Memory B cell (primary cell): ENCODE data around the gene AHNAK.
A peak's percentile ranks its signal among the peaks of the same experiment; 100 is the strongest.

ENCODE experiments used
- ATAC-seq: fragments of 150-1000 bp; cut with Tn5 transposase; 2 replicates; pipeline ENCODE4 v1.10.0; 2021; ENCODE audit warnings: low read depth, mild to moderate bottlenecking, moderate library complexity
- DNase-seq, 2 donors: peaks; one replicate each; pipeline ENCODE4 v3.0.0; 2022; ENCODE audit warnings: low spot score in 2 of 2
- H3K27ac Mint-ChIP-seq: one replicate; pipeline ENCODE4 v1.8.0; 2022; ENCODE audit warnings: mild to moderate bottlenecking, moderate library complexity, mixed read lengths
- H3K27me3 Mint-ChIP-seq: one replicate; pipeline ENCODE4 v1.8.0; 2022; ENCODE audit warnings: mixed read lengths
- H3K36me3 Mint-ChIP-seq: one replicate; pipeline ENCODE4 v1.8.0; 2022; ENCODE audit warnings: mild to moderate bottlenecking, mixed read lengths
- H3K4me1 Mint-ChIP-seq: one replicate; pipeline ENCODE4 v1.8.0; 2022; ENCODE audit warnings: mixed read lengths
- H3K4me3 Mint-ChIP-seq: one replicate; pipeline ENCODE4 v1.8.0; 2022; ENCODE audit warnings: mild to moderate bottlenecking, moderate library complexity, mixed read lengths
- H3K9me3 Mint-ChIP-seq: one replicate; pipeline ENCODE4 v1.8.0; 2022; ENCODE audit warnings: mixed read lengths

The AHNAK gene

GRCh38 chr11:62400281-62400680 lies 146.3 kb downstream of the AHNAK start:
- no peak for DNase-seq
- no peak overlapping the region for H3K4me3 Mint-ChIP-seq
- no peak for ATAC-seq
- H3K9me3 Mint-ChIP-seq = no peaks in the 10 kb centered on the region
- no peak overlapping the region for H3K27ac Mint-ChIP-seq
- no peaks in the 10 kb centered on the region for H3K36me3 Mint-ChIP-seq
- peaks cover 9% of the 10 kb centered on the region for H3K27me3 Mint-ChIP-seq
- peaks cover 5% of the 10 kb centered on the region for H3K4me1 Mint-ChIP-seq

- Mint-ChIP-seq H3K27me3 (peaks cover 9% of the 10 kb centered on the region), H3K4me3 (no peak overlapping the region), H3K27ac (no peak overlapping the region), H3K36me3 (no peaks in the 10 kb centered on the region), H3K4me1 (peaks cover 6% of the 10 kb centered on the region), H3K9me3 (no peaks in the 10 kb centered on the region)
- ATAC-seq (no peak), DNase-seq (no peak)
Observed at GRCh38 chr11:62399878-62400266, 146.7 kb downstream of the AHNAK start.

- Mint-ChIP-seq H3K9me3 (no peaks in the 10 kb centered on the region), H3K27me3 (peaks cover 9% of the 10 kb centered on the region), H3K36me3 (no peaks in the 10 kb centered on the region), H3K27ac (no peak overlapping the region), H3K4me3 (no peak overlapping the region), H3K4me1 (peaks cover 8% of the 10 kb centered on the region)
- no peak for ATAC-seq
- DNase-seq = no peak
Observed at GRCh38 chr11:62399172-62399877, 147.3 kb downstream of the AHNAK start.

- peaks cover 8% of the 10 kb centered on the region for H3K4me1 Mint-ChIP-seq
- H3K27ac Mint-ChIP-seq = no peak overlapping the region
- ATAC-seq (no peak), DNase-seq (no peak)
- no peaks in the 10 kb centered on the region for H3K36me3 Mint-ChIP-seq
- H3K27me3 Mint-ChIP-seq = peaks cover 9% of the 10 kb centered on the region
- no peaks in the 10 kb centered on the region for H3K9me3 Mint-ChIP-seq
- no peak overlapping the region for H3K4me3 Mint-ChIP-seq
Observed at GRCh38 chr11:62398011-62398994, 148.3 kb downstream of the AHNAK start.

GRCh38 chr11:62395885-62396551 lies 150.6 kb downstream of the AHNAK start:
- DNase-seq (no peak), ATAC-seq (no peak)
- no peak overlapping the region for H3K27ac Mint-ChIP-seq
- no peak overlapping the region for H3K4me3 Mint-ChIP-seq
- H3K27me3 Mint-ChIP-seq = peaks cover 6% of the 10 kb centered on the region
- no peaks in the 10 kb centered on the region for H3K36me3 Mint-ChIP-seq
- H3K9me3 Mint-ChIP-seq = no peaks in the 10 kb centered on the region
- H3K4me1 Mint-ChIP-seq = peaks cover 3% of the 10 kb centered on the region

GRCh38 chr11:62394825-62395538 lies 151.6 kb downstream of the AHNAK start:
- H3K27me3 Mint-ChIP-seq = peaks cover 6% of the 10 kb centered on the region
- ATAC-seq (peak; percentile 86), DNase-seq (peak; percentile 28 to 58)
- no peaks in the 10 kb centered on the region for H3K9me3 Mint-ChIP-seq
- H3K4me1 Mint-ChIP-seq = peaks cover 3% of the 10 kb centered on the region
- H3K27ac Mint-ChIP-seq = no peak overlapping the region
- H3K36me3 Mint-ChIP-seq = no peaks in the 10 kb centered on the region
- no peak overlapping the region for H3K4me3 Mint-ChIP-seq

- peaks cover 3% of the 10 kb centered on the region for H3K4me1 Mint-ChIP-seq
- H3K36me3 Mint-ChIP-seq = no peaks in the 10 kb centered on the region
- DNase-seq (no peak), ATAC-seq (no peak)
- no peaks in the 10 kb centered on the region for H3K9me3 Mint-ChIP-seq
- H3K4me3 Mint-ChIP-seq = no peak overlapping the region
- H3K27me3 Mint-ChIP-seq = peaks cover 2% of the 10 kb centered on the region
- H3K27ac Mint-ChIP-seq = no peak overlapping the region
Observed at GRCh38 chr11:62393735-62394134, 152.9 kb downstream of the AHNAK start.

- no peaks in the 10 kb centered on the region for H3K36me3 Mint-ChIP-seq
- peak in 1 of 2 donors; percentile 12 for DNase-seq
- no peak overlapping the region for H3K4me3 Mint-ChIP-seq
- peaks cover 3% of the 10 kb centered on the region for H3K4me1 Mint-ChIP-seq
- no peak overlapping the region for H3K27ac Mint-ChIP-seq
- no peaks in the 10 kb centered on the region for H3K27me3 Mint-ChIP-seq
- H3K9me3 Mint-ChIP-seq = no peaks in the 10 kb centered on the region
- ATAC-seq = peak; percentile 77
Observed at GRCh38 chr11:62393061-62393611, 153.5 kb downstream of the AHNAK start.

GRCh38 chr11:62392506-62392905 lies 154.1 kb downstream of the AHNAK start:
- no peak for DNase-seq
- Mint-ChIP-seq H3K36me3 (no peaks in the 10 kb centered on the region), H3K4me1 (peaks cover 3% of the 10 kb centered on the region), H3K9me3 (no peaks in the 10 kb centered on the region), H3K4me3 (no peak overlapping the region), H3K27ac (no peak overlapping the region), H3K27me3 (no peaks in the 10 kb centered on the region)
- ATAC-seq = no peak

- Mint-ChIP-seq H3K9me3 (no peaks in the 10 kb centered on the region), H3K27ac (no peak overlapping the region), H3K36me3 (no peaks in the 10 kb centered on the region), H3K4me3 (no peak overlapping the region), H3K4me1 (peaks cover 3% of the 10 kb centered on the region), H3K27me3 (no peaks in the 10 kb centered on the region)
- ATAC-seq (no peak), DNase-seq (no peak)
Observed at GRCh38 chr11:62391642-62392425, 154.8 kb downstream of the AHNAK start.

- Mint-ChIP-seq H3K9me3 (no peaks in the 10 kb centered on the region), H3K4me1 (peaks cover 3% of the 10 kb centered on the region), H3K36me3 (no peaks in the 10 kb centered on the region), H3K27me3 (no peaks in the 10 kb centered on the region), H3K27ac (no peak overlapping the region), H3K4me3 (no peak overlapping the region)
- DNase-seq (no peak), ATAC-seq (no peak)
Observed at GRCh38 chr11:62390722-62391121, 155.9 kb downstream of the AHNAK start.

- Mint-ChIP-seq H3K27me3 (no peaks in the 10 kb centered on the region), H3K27ac (no peak overlapping the region), H3K4me1 (peaks cover 3% of the 10 kb centered on the region), H3K36me3 (no peaks in the 10 kb centered on the region), H3K9me3 (no peaks in the 10 kb centered on the region), H3K4me3 (no peak overlapping the region)
- ATAC-seq (no peak), DNase-seq (no peak)
Observed at GRCh38 chr11:62390237-62390636, 156.4 kb downstream of the AHNAK start.

- Mint-ChIP-seq H3K36me3 (no peaks in the 10 kb centered on the region), H3K27me3 (no peaks in the 10 kb centered on the region), H3K27ac (no peak overlapping the region), H3K9me3 (no peaks in the 10 kb centered on the region), H3K4me1 (no peaks in the 10 kb centered on the region), H3K4me3 (no peak overlapping the region)
- ATAC-seq = no peak
- DNase-seq = no peak
Observed at GRCh38 chr11:62388999-62389398, 157.6 kb downstream of the AHNAK start.
